NCI-H146 (cell line): ENCODE measurements around the gene ZDHHC11B.
"Not testable (repeated sequence)": the region's sequence is repeated elsewhere in the genome, so short reads cannot be mapped to it uniquely, and the experiment has no call there.

ENCODE experiments used
- DNase-seq: peaks from one replicate; lab custom pipeline; 2025; lab: John Stamatoyannopoulos, UW

Gene ZDHHC11B

DNA sequence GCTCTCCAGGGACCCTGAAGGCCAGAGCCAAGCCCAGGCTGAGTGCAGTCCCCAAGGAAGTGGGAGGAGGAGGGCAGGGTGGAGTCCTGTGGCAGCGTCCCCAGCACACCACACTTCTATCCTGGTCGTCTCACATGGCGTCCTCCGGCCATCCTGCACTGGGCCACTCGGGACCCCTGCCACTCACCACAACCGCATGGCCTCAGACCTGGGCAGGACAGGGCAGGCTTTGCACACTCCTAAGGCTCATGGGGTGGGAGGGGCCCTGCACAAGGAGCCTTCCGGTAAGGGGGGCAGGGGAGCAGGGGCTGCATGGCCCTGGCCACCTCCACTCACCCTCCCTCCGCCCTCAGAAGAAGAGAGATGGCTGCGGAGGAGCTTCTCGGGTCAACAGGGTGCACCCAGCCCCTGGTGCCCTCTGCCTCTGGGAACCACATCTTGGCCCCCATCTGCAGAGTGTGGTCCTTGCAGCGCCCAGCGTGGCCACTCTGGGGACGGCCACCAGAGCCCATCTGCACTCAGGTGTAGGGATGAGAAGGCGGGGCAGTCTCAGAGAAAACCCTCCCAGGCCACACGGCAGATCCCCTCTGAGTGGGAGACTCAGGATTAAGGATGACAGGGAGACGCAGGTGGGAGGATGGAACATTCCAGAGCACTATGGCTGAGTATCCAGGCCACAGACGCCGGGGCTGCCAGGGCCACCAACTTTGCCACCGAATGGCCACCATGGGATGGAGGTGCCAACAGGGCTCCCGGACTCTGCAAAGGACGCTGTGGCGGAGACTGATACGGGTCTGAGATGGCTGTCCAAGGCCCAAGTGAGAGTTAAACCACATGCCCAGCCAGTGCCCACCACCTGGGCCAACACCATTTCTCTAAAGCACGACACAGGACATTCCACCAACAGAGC is 99.0 kb downstream of the ZDHHC11B start:
- DNase-seq = no peak

DNA sequence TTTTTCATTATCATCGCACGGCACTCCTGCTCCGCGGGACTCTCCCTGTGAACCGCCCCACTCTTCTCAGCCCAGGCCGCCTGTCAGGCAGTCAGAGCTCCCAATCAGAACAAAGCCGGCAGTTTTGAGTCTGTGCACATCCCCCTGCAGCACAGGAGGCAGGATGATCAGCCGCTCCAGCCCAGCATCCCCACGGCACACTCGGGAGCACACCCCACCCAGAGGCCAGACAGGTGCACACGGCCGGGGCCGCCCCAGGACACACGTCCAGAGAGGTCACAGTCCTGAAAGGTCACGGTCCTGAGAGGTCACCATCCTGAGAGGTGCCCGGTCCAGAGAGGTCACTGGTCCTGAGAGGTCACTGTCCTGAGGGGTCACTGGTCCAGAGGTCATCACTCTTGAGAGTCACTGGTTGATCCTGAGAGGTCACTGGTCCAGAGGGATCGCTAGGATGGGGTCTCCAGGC is 99.7 kb downstream of the ZDHHC11B start:
- no peak for DNase-seq

DNA sequence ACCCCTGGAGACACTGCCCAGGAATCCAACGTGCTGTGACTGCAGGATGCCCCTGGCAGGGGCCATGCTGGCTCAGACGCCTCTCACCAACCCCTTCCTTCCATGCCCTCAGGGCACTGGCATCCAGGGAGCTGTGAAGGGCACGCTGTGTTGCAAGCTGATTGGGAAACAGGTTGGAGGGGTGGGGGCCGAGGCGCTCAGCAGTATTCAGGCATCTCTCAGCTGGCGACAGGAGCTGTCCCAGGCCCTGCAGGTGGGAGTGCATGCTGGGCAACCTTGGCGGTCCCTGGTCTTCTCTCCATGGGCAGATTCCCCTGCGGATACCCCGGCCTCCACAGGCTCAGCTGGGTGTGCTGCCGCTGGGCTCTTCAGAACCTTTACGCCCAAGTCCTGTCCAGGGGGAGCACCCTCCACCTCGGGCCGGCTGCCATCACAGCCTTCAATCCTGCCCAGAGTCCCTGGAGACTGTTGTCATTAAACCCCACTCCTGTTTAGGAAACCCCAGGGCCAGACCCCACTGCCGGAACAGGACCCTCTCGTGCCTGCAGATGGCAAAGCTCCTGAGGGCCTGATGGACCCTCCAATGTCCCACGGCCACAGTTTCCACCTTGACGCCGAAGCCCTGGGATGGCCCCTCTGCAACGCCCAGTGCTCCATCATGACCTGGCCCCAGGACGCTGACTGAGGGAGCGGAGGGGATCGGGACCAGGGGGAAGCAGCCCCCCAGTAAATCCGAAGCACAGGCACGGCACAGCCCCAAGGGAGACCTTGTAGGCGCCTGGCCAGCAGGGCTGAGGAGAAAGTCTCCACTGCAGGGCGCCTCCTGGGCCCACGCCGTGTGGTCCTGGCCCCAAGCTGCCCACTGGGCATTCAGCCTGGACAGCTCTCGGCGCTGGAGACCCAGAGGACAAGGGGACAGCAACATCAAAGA is 100.7 kb downstream of the ZDHHC11B start:
- no peak for DNase-seq

DNA sequence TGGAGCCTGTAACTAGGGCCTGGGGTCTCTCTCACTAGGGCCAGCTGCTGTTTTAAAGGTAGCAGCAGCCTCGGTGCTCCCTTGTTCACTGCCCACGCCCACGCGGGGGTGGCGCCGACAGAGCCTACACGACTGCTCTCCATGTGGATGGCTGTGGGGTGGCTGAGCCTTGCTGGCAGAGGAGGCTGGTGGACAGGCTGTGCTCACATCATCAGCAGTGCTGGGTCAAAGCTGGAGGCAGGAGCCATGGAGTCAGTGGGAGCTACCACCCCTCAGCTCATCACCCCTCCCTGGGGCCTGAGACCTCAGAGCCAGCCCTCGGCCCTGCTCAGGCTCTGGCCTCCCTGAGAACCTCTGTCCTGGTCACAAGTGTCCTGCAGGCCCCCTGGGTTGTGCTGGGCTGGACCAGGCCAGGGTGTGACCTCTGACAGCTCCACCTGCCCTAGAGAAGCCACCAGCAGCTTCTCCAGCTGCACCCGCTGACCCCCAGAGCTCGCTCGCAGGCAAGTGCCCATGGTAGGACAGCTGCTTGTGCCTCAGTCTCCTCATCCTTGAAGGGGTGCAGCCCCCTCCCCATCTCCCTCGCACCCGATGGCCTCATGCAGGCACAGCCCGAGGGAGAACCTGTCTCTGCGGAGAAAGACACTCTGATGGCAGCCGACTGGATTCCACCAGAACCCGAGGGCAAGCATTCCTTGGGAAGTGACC is 101.7 kb downstream of the ZDHHC11B start:
- not testable (repeated sequence) for DNase-seq

DNA sequence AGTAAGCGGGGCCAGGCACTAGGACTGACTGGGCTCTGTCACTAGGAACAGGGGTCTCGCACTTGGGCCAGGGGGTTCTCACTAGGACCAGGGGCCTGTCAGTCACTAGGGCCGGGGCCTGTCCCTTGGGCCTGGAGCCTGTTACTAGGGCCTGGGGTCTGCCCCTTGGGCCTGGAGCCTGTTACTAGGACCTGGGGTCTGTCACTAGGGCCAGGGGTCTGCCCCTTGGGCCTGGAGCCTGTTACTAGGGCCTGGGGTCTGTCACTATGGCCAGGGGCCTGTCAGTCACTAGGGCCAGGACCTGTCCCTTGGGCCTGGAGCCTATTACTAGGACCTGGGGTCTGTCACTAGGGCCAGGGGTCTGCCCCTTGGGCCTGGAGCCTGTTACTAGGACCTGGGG is 102.3 kb downstream of the ZDHHC11B start:
- DNase-seq = not testable (repeated sequence)

DNA sequence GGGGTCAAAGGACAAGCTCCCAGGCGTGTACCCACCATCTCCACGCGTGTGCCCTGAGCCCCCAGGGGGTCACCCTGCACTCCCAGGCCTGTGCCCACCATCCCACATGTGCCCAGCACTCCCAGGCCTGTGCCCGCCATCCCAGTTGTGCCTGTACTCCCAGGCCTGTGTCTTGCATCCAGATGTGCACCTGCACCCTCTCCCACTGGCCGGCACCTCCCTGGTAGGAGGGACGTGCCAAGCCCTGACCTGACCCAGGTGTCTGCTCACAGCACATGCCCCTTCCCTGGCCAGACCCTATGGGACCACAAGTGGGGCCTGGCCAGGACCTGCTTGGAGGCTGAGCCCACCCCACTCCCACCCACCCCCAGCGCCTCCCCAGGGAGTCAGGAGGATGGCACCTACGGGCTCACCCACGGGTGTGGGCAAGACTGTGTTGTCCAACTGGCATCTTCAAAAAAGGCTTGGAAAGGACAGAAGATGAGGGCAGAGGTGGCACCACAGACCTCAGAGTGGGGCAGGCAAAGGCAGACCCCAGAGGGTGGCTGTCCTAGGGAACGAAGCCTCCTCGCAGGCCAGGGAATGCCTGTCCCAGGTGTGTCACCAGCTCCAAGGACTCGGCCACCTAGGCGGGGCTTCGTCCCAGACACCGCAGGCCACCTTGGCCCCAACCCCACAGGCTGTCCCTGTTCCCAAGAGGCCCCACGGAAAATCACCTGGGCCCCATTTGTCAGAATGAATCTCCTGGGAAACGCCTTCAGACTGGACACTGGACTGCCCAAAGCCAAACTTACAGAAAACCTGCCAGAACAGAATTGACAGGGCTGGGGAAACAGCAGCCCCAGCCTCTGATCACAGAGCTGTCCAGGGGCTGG is 103.0 kb downstream of the ZDHHC11B start:
- not testable (repeated sequence) for DNase-seq

DNA sequence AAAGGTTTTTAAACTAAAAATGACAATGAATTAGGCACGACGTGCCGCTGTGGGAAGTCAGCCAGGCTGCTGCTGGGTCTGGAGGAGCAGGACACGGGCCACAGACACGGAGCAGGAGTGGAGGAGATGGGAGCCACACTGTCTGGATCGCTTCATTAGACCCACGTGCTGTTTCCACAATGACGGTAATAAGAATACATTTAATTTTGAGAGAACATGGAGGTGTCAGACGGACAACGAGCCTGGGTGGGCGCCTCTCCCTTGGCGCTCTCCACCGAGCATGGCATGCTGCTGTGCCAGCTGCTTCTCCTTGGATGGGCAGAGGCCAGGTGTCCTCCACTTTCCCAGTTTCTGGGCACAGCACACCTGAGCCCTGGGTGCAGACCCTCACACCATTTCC is 103.7 kb downstream of the ZDHHC11B start:
- not testable (repeated sequence) for DNase-seq

DNA sequence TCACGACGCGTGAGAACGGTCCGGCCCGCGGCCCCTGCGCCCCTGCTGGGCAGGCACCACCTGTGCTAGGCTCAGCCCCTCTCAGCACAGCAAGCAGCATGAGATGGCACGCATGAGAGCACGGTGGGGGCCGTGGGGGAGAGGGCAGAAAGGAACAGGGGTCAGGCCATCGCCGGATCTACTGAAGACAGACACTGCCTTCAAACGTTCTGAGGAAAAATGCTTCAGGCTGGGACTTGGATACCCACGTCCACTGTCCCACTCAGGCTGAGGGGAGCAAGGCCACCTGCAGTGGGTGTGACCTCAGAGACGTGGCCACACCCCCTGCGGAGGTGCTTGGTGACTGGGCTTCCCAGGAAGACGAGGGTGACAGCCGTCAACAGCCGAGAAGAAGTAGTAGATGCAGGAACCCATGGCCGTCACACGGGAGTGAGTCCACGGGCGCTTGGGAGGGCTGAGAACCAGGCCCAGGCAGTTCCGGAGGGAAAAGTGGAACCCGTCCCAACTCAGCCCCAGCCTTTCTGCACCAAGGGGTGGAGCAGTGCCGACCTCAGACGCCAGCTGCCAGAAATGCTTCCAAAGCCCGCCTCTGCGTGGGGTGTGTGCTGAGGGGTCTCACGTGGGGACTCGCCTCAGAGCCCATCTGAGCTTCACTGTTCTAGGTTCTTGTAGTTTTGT is 104.3 kb downstream of the ZDHHC11B start:
- not testable (repeated sequence) for DNase-seq

DNA sequence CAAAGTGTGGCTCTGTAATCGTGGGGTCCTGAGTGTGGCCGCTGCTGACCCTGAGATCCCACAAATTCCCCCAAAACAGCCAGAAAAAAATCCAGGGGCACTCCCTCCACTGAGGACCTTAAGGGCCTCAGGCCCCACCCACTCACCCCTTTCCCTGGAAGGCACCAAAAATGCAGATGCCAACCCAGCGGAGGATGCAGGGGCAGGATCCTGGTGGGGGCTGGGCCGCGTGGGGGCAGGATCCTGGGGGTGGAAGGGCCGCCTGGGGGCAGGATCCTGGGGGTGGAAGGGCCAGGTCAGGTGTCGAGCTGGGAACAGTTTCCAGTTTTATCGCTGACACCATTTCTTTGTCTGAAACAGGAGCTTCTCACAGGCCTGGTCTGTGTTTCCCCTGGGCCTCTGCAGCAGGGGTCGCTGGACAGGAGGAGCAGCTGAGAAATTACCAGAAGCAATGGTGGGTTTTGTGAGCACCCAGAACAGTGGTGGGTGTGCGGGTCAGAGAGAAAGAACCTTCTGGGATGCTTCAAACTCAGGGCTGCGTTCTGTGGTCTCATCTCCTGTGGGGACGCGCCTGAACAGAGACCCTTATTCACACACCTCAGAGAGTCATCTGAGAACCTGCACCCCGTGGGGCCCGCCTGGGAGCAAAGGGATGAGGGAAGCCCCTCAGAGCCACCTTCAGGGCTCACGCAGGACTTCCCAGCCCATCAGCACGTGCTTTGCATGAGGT is 105.2 kb downstream of the ZDHHC11B start:
- not testable (repeated sequence) for DNase-seq

DNA sequence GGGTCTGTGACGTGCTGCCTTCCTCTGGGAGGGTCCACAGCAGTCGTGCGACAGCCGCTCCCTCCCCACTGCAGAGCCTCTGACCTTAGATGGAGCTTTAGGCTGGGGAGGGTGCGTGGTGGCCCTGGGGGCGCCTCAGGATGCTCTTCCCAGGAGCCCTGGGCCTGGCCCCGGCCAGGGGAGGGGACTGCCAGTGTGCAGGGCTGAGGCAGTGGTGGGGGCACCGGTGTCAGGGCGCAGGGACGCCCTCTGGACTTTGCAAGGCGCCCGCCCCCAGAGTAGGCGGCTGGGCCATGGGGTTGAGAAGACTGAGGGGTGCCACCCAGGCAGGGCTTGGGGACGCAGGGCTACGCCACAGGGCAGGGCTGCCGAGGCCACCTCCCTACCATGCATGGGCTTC is 106.0 kb downstream of the ZDHHC11B start:
- not testable (repeated sequence) for DNase-seq

DNA sequence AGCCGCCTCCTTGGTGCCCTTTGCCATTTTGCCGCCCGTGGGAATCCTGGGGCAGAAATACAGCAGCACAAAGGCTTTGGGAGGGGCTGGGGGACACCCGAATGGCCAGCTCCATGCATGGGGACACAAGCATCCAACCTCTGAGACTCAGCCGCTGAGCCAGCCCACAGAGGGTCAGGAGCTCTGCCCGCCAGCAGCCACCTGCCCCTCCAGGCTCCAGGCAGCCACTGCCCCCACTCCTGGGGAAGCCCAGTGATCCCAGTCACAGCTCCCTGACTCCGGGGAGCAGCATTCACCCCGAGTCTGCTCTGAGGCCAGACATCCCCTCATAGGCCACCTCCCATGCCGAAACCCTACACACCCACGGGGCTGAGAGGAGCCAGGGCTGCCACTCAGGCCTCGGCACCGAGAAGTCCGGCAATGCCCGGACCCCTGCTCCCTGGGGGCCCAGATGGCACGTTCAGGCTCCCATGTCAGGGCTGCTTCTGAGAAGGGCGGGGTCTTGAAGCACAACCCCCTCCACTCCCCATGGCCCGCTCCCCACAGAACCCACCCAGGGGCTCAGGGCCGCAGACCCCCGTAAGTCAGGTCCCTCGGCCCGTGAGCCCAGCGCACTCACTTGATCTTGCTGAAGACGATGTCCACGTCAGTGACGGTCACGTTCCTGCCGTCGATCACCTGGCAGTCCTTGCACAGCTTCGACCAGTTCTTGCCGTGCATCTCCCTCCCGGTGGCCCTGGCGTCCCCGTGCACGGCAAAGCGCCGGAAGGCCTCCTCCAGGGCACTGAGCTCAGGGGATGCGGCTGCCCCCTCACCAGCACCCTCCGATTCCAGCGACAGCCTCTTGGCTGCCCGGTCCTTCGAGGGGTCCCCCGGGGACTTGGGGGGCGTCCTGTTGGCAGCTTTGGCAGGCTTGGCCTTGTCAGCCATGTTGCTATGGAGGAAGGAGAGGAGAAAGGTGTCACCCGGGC is 107.1 kb downstream of the ZDHHC11B start:
- no peak for DNase-seq

DNA sequence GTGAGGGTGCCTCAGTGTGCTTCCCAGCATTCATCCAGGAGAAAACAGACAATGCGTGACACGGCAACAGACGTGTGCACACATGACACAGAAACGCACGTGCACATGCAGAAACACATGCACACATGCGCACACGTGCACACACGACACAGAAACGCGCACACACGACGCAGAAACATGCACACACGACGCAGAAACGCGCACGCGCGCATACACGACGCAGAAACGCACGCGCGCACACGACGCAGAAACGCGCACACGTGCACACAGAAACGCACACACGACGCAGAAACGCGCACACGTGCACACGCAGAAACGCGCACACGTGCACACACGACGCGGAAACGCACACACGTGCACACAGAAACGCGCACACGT is 107.8 kb downstream of the ZDHHC11B start:
- no peak for DNase-seq

DNA sequence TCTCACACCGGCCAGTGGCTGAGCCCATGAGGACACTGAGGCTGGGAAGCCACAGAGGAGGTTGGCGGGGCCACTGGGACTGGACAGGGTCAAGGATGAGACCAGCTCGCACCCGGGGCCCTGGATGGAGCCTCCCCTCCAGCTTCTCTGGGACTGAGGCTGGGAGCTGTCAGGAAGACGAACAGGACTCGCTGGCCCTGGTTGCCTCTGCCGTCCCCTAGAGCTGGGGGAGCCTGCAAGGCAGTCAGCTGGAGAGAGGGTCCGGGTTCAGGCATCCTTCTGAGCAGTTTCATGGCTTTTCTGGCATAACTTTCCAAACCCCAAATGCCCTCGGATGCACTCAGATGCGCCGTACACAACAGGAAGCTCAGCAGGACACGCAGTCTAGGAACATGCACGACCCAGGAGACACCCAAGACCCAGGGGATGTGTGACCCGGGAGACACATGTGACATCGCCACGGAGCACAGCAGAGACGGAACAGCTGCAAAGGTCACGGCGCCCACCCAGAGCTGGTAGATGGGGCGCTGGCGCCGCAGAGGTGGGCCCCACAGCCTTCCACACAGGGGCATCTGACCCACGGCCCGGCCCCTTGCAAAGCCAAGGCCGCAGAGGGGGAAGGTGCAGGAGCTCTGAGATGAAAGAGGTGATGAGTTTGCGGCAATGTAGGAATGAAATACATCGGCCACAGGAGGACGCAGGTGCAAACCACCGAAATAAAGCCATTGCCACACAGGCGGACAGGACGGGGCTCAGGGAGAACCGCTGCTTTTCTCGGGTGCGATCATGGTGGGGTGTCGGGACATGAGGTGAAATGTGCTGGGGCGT is 108.4 kb downstream of the ZDHHC11B start:
- no peak for DNase-seq

DNA sequence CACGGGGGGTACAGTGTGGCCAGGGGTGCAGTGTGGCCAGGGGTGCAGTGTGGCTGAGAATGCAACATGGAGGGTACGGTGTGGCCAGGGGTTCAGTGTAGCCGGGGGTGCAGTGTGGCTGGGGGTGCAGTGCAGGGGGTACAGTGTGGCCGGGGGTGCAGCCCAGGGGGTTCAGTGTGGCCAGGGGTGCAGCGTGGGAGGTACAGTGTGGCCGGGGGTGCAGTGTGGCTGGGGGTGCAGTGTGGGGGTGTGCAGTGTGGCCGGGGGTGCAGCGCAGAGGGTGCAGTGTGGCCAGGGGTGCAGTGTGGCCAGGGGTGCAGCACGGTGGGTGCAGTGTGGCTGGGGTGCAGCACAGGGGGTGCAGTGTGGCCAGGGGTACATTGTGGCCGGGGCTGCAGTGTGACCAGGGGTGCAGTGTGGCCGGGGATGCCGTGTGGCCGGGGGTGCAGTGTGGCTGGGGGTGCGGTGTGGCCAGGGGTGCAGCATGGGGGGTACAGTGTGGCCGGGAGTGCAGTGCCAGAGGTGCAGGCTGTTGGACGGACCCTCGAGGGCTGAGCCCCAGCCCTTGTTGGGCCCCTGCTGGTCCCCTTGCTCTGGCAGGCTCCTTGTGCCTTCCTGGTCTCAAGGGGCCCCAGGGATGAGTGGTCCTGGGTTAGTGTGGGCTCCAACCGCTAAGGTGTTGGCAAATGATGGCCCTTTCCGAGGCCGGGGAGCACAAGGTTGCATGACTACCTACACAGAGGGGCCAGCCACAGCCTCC is 109.2 kb downstream of the ZDHHC11B start:
- no peak for DNase-seq

DNA sequence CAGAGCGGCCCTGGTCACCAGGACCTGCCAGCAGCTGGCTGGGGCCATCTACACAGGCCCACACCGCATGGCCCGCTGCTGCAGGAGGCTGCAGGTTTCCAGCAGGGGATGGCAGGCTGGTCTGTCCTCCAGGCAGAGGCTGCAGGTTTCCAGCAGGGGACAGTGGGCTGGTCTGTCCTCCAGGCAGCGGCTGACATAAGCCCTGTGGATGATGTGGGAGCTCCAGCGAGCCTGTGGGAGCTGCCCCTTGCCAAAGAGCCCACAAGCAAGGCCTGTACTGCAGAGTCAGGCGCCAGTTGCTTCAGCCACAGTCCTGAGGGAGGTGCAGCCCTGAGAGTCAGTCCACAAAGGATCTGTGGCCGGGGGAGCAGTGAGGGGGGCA is 109.9 kb downstream of the ZDHHC11B start:
- no peak for DNase-seq

DNA sequence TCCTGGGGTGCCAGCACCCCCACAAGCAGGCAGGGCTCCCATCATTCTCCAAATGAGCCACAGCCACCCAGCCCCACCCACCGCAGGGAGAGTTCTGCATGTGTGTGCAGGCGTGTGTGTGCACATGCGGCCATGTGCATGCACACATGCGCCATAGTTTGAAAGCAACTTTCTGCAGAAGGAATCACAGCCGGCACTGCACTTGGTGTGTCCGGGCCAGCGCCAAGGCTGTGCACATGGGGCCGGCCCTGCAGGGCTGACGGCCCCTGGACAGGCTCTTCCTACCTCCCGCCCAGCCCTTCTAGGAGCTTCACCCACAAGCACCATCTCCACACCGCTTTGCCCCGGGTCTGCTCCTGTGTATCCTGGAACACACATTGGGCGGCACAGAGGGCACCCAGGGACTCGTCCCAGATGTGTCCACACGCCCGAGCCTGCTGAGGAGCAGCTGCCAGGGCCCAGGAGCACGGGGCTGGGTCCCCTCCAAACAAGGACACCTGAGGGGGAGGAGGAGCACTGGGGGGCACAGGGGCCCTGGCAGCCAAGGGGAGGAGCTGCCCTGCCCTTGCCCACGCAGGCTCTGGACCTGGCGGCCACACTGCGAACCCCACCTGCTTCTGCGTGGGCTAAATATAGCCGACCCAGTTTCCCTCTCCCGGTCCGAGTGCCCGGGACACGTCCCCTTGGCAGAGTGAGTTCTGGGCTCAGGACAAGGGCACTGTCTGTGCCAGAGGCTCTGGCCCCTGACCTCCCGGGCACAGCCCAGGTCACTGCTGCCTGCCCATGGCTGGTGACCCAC is 110.5 kb downstream of the ZDHHC11B start:
- no peak for DNase-seq
